ENCODE results near the gene HOMER1.

DNA sequence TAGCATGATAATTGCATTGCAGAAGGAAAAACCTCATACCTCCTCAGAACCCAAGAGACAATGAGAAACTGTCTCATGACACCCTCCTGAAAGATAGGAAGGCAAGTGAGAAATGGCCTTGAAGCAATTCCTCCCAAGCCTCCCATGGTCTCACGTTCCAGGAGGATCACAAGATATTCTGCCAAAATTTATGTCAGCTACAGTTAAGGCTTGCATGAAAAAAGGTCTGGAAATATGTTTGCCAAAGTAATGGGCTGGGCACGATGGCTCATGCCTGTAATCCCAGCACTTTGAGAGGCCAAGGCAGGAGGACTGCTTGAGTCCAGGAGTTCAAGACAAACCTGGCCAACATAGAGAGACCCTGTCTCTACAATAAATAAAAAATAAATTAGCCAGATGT lies 12.6 kb upstream of the HOMER1 start:
- TF ChIP-seq EZH2 (IDR thresholded peaks at IDR 0.05; ENCODE audit: low read length, unreplicated experiment): no peak
- TF ChIP-seq, protein P1, sequence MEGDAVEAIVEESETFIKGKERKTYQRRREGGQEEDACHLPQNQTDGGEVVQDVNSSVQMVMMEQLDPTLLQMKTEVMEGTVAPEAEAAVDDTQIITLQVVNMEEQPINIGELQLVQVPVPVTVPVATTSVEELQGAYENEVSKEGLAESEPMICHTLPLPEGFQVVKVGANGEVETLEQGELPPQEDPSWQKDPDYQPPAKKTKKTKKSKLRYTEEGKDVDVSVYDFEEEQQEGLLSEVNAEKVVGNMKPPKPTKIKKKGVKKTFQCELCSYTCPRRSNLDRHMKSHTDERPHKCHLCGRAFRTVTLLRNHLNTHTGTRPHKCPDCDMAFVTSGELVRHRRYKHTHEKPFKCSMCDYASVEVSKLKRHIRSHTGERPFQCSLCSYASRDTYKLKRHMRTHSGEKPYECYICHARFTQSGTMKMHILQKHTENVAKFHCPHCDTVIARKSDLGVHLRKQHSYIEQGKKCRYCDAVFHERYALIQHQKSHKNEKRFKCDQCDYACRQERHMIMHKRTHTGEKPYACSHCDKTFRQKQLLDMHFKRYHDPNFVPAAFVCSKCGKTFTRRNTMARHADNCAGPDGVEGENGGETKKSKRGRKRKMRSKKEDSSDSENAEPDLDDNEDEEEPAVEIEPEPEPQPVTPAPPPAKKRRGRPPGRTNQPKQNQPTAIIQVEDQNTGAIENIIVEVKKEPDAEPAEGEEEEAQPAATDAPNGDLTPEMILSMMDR (conservative IDR thresholded peaks at IDR 0.05; ENCODE audit: low read depth, low read length): no peak
- no peak for TF ChIP-seq EZH2phosphoT487 (IDR thresholded peaks at IDR 0.05; ENCODE audit: borderline replicate concordance, low read length)
